ENCODE results near the gene ZNF543. TPM values are rescaled to one million over a fixed set of nuclear protein-coding genes. Genes with fewer than 3 reads are reported as not detected.

ZNF543 gene
- total RNA-seq, 1 donor from 2014 or later = 5.7 TPM

- H3K4me3 ChIP-seq (ENCODE audit: low read depth, low read length) = no peak overlapping the region
- no peak for TF ChIP-seq CTCF (conservative IDR thresholded peaks at IDR 0.05; ENCODE audit: low read depth, low read length)
- no peak for DNase-seq (ENCODE audit: low read depth)
Measured at GRCh38 chr19:57377498-57378146, 57.4 kb downstream of the ZNF543 start.

Other genes starting within 250 kb of the ZNF543 start
- not detected in 2 replicates for gene USP29, start 200.5 kb upstream of the ZNF543 start, total RNA-seq
- gene ZIM3, start 175.3 kb upstream of the ZNF543 start, total RNA-seq = not detected in 2 replicates
- gene DUXA, start 153.0 kb upstream of the ZNF543 start, total RNA-seq = not detected in 2 replicates
- 9.6 and 9.8 TPM in 2 replicates for gene ZNF264, start 129.0 kb upstream of the ZNF543 start, total RNA-seq
- 1.2 and 2.7 TPM in 2 replicates for gene AURKC, start 89.4 kb upstream of the ZNF543 start, total RNA-seq
- gene ZNF805, start 79.8 kb upstream of the ZNF543 start, total RNA-seq = 4.3 and 7.8 TPM in 2 replicates
- 17.0 and 30.3 TPM in 2 replicates for gene ZNF460, start 40.0 kb upstream of the ZNF543 start, total RNA-seq
- 2.7 and 5.8 TPM in 2 replicates for gene ZNF304, start 30.8 kb downstream of the ZNF543 start, total RNA-seq
- gene TRAPPC2B, start 43.1 kb downstream of the ZNF543 start, total RNA-seq = 14.8 and 36.2 TPM in 2 replicates
- gene ZNF547, start 43.1 kb downstream of the ZNF543 start, total RNA-seq = 1.3 and 3.4 TPM in 2 replicates
- gene ZNF548, start 69.4 kb downstream of the ZNF543 start, total RNA-seq = 4.7 and 6.1 TPM in 2 replicates
- gene ZNF17, start 90.7 kb downstream of the ZNF543 start, total RNA-seq = 2.5 and 4.6 TPM in 2 replicates
- 8.6 and 16.3 TPM in 2 replicates for gene ZNF749, start 114.9 kb downstream of the ZNF543 start, total RNA-seq
- 0.07 TPM in 1 of 2 replicates, not detected in the other for gene VN1R1, start 136.7 kb downstream of the ZNF543 start, total RNA-seq
- 6.1 and 6.2 TPM in 2 replicates for gene ZNF772, start 157.1 kb downstream of the ZNF543 start, total RNA-seq
- gene ZNF419, start 167.3 kb downstream of the ZNF543 start, total RNA-seq = 2.5 and 3.8 TPM in 2 replicates
- 4.6 and 5.4 TPM in 2 replicates for gene ZNF773, start 179.5 kb downstream of the ZNF543 start, total RNA-seq
- 1.7 and 2.4 TPM in 2 replicates for gene ZNF549, start 206.9 kb downstream of the ZNF543 start, total RNA-seq
- 1.8 and 4.6 TPM in 2 replicates for gene ZNF550, start 239.4 kb downstream of the ZNF543 start, total RNA-seq